SJSA1 (cell line): Measurements from ENCODE around the gene PCMTD2. TPM values are rescaled to one million over a fixed set of nuclear protein-coding genes. Genes with fewer than 3 reads are reported as not detected.

ENCODE experiments used
- DNase-seq, 2 experiments: peaks; one replicate each; pipeline ENCODE4 v3.0.0-alpha.2; 2015 to 2020; ENCODE audit warnings: low spot score in 2 of 2, low read depth in 1 of 2
- H3K27ac ChIP-seq: fragments of 250-450 bp; sonication (Bioruptor Pico); 2 replicates; pipeline ENCODE4 v1.5.1; 2020; ENCODE audit warnings: mild to moderate bottlenecking, moderate library complexity
- H3K27me3 ChIP-seq: fragments of 250-450 bp; sonication (Bioruptor Pico); replicated peaks from 2 replicates; pipeline ENCODE4 v1.5.1; 2020; ENCODE audit warnings: mild to moderate bottlenecking, moderate library complexity
- H3K36me3 ChIP-seq: fragments of 250-450 bp; sonication (Bioruptor Pico); 2 replicates; pipeline ENCODE4 v1.5.1; 2020; ENCODE audit warnings: mild to moderate bottlenecking
- H3K4me1 ChIP-seq: fragments of 250-450 bp; sonication (Bioruptor Pico); replicated peaks from 2 replicates; pipeline ENCODE4 v1.6.1; 2021; ENCODE audit warnings: mild to moderate bottlenecking
- H3K4me3 ChIP-seq: fragments of 250-450 bp; sonication (Bioruptor Pico); 2 replicates; pipeline ENCODE4 v1.5.1; 2020; ENCODE audit warnings: mild to moderate bottlenecking
- H3K9me3 ChIP-seq: fragments of 250-450 bp; sonication (Bioruptor Pico); replicated peaks from 2 replicates; pipeline ENCODE4 v1.5.1; 2020; ENCODE audit warnings: mild to moderate bottlenecking
- total RNA-seq: library from RNA; depleted of rRNA; stranded (reverse); fragments of >200 nt; shearing (Covaris generic); gene quantifications from 2 replicates; pipeline ENCODE4 v1.2.3, GENCODE V29; 2014; rRNA removed

PCMTD2 gene
- total RNA-seq, result 6.0 and 12.4 TPM in 2 replicates

- peak within 1 kb of the TSS; percentile 51 for H3K4me3 ChIP-seq
- peaks cover 12% of the 10 kb centered on the region for H3K4me1 ChIP-seq
- peaks cover 8% of the 10 kb centered on the region for H3K27me3 ChIP-seq
- H3K9me3 ChIP-seq, result no peaks in the 10 kb centered on the region
- peak; percentile 79 to 89 for DNase-seq
- H3K27ac ChIP-seq, result peak within 1 kb of the TSS; percentile 2; the same call in 1 of the 2 replicates
- no peaks in the 10 kb centered on the region for H3K36me3 ChIP-seq
These were observed at the start of gene PCMTD2 for GRCh38 chr20:64255361-64256281. Gene PCMTD2, plus strand, starts transcription at chr20:64255748. Its CDS starts 4,218 bp downstream, at chr20:64259966.

GRCh38 chr20:64206614-64207013 lies 48.9 kb upstream of the PCMTD2 start:
- Histone ChIP-seq H3K27me3 (peaks cover 45% of the 10 kb centered on the region), H3K27ac (no peak overlapping the region), H3K36me3 (no peaks in the 10 kb centered on the region), H3K9me3 (no peaks in the 10 kb centered on the region), H3K4me3 (no peak overlapping the region), H3K4me1 (no peaks in the 10 kb centered on the region)
- DNase-seq, result no peak

DNA sequence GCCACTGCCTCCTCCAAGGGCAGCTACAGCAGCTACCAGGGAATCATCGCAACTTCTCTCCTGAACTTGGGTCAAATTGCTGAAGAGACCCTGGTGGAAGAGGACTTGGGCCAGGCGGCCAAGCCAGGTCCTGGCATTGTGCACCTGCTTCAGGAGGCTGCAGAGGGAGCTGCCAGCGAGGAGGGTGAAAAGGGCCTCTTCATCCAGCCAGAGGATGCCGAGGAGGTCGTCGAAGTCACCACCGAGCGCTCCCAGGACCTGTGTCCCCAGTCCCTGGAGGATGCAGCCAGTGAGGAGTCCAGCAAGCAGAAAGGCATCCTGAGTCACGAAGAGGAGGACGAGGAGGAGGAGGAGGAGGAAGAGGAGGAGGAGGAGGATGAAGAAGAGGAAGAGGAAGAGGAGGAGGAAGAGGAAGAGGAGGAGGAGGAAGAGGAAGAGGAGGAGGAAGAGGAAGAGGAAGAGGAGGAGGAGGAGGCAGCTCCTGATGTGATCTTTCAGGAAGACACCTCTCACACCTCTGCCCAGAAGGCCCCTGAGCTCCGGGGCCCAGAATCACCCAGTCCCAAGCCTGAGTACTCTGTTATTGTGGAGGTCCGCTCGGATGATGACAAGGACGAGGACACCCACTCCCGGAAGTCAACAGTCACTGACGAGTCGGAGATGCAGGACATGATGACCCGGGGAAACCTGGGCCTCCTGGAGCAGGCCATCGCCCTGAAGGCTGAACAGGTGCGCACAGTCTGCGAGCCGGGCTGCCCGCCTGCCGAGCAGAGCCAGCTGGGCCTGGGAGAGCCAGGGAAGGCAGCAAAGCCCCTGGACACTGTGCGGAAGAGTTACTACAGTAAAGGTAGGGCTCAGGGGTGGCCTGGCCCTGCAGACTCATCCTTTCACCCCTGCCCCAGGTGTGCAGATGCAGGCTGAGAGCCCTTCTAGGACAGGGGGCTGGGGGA lies 47.6 kb upstream of the PCMTD2 start:
- H3K27ac ChIP-seq, result no peak overlapping the region
- H3K27me3 ChIP-seq, result peaks cover 47% of the 10 kb centered on the region
- H3K9me3 ChIP-seq, result no peaks in the 10 kb centered on the region
- DNase-seq, result no peak
- H3K4me3 ChIP-seq, result no peak overlapping the region
- H3K36me3 ChIP-seq, result no peaks in the 10 kb centered on the region
- H3K4me1 ChIP-seq, result no peaks in the 10 kb centered on the region

GRCh38 chr20:64209148-64209547 lies 46.4 kb upstream of the PCMTD2 start:
- H3K4me3 ChIP-seq, result no peak overlapping the region
- DNase-seq, result no peak
- no peaks in the 10 kb centered on the region for H3K36me3 ChIP-seq
- no peak overlapping the region for H3K27ac ChIP-seq
- H3K27me3 ChIP-seq, result peaks cover 56% of the 10 kb centered on the region
- H3K9me3 ChIP-seq, result no peaks in the 10 kb centered on the region
- no peaks in the 10 kb centered on the region for H3K4me1 ChIP-seq

DNA sequence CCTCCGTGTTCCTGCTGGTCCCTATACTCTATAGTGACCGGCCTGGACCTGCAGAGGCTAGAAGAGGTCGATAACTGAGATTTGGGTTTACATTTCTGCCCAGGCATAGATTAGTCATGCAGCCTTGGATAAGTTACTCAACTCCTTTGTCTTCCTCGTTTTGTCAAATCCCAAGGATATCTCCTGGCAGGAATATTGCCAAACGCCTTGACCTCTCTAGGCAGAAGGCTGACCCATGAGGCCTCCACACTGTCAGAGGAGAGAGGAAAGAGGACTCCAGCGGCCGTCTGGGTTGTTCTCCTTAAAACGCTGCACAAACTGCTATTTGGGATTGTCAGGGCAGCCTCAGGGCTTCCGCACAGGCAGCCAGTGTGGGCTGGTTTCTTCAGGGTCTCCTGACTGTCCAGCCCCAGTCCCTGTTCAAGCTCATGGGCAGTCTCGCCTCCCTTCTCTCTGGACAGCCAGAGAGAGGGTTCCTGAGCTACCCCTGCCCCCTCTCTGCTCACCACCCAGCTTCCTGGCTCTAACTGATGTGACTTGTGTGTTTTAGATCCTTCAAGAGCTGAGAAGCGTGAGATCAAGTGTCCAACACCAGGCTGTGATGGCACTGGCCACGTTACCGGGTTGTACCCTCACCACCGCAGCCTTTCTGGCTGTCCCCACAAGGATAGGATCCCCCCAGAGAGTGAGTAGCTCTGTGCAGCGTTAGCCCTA lies 44.7 kb upstream of the PCMTD2 start:
- H3K36me3 ChIP-seq, result no peaks in the 10 kb centered on the region
- no peaks in the 10 kb centered on the region for H3K9me3 ChIP-seq
- H3K4me3 ChIP-seq, result no peak overlapping the region
- DNase-seq, result no peak
- no peak overlapping the region for H3K27ac ChIP-seq
- peaks cover 68% of the 10 kb centered on the region for H3K27me3 ChIP-seq
- no peaks in the 10 kb centered on the region for H3K4me1 ChIP-seq

DNA sequence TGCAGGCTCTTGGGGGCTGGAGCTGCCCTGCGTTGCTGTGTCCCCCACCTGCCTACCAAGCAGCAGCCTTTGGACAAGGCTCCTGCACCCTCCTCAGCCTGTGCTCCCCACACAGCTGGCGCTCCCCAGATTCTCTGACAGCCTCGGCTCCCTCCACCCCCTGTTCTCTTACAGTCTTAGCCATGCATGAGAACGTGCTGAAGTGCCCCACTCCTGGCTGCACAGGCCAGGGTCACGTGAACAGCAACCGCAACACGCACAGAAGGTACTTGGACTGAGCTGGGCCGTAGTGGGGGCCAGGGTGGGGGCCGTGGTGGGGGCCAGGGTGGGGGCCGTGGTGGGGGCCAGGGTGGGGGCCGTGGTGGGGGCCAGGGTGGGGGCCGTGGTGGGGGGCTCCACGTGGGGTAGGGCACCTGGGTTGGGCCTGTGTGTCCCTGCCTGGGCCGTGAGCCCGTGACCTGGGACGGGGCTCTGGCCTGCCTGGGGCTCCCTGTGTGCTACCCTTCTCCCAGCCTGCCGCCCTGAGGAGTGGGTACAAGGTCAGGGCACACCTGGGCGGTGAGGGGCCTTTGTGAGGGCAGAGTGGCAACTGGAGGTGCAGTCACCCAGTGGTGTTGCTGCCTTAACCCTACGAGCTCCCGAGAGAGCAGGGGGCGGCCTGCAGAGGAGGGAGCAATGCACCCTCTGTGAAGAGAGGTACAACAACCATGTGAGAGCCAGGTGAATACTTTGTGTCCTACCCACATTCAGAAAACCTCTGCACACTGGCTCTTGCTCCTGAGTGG lies 43.5 kb upstream of the PCMTD2 start:
- Histone ChIP-seq H3K4me3 (no peak overlapping the region), H3K9me3 (no peaks in the 10 kb centered on the region)

GRCh38 chr20:64212755-64213154 lies 42.8 kb upstream of the PCMTD2 start:
- DNase-seq, result no peak
- H3K27ac ChIP-seq, result no peak overlapping the region
- H3K9me3 ChIP-seq, result no peaks in the 10 kb centered on the region
- no peaks in the 10 kb centered on the region for H3K36me3 ChIP-seq
- H3K4me1 ChIP-seq, result no peaks in the 10 kb centered on the region
- H3K4me3 ChIP-seq, result no peak overlapping the region
- peaks cover 64% of the 10 kb centered on the region for H3K27me3 ChIP-seq

More for the DNA sequence above, 43.5 kb upstream of the PCMTD2 start:
- Histone ChIP-seq H3K27ac (no peak overlapping the region), H3K36me3 (no peaks in the 10 kb centered on the region), H3K4me1 (no peaks in the 10 kb centered on the region), H3K27me3 (peaks cover 68% of the 10 kb centered on the region)
- DNase-seq, result no peak

- H3K4me3 ChIP-seq, result no peak overlapping the region
- H3K9me3 ChIP-seq, result no peaks in the 10 kb centered on the region
- H3K36me3 ChIP-seq, result no peaks in the 10 kb centered on the region
- H3K4me1 ChIP-seq, result no peaks in the 10 kb centered on the region
- H3K27me3 ChIP-seq, result peaks cover 73% of the 10 kb centered on the region
- DNase-seq, result no peak
- no peak overlapping the region for H3K27ac ChIP-seq
These were observed 41.4 kb upstream of the PCMTD2 start for GRCh38 chr20:64214113-64214512.

DNA sequence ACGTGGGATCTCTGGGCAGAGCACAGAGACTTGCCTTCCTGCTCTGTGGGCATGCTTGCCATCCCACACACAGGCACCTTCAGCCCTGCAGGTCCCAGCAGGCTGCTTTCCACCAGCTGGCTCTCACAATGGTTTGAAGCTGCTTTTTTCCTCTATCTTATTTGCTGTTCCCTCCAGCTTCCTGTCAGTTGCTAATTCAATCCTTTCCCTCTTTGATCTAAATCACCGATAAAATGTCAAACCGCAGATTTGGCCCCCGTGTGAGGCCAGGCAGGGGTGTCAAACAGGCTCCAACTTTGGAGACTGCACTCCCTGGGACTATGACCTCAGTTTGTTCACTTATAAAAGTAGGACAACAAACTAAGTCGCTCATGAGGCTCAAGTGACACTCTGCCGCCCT lies 40.6 kb upstream of the PCMTD2 start:
- Histone ChIP-seq H3K9me3 (no peaks in the 10 kb centered on the region), H3K4me3 (no peak overlapping the region), H3K27ac (no peak overlapping the region), H3K27me3 (peaks cover 72% of the 10 kb centered on the region), H3K36me3 (no peaks in the 10 kb centered on the region), H3K4me1 (no peaks in the 10 kb centered on the region)
- DNase-seq, result no peak

DNA sequence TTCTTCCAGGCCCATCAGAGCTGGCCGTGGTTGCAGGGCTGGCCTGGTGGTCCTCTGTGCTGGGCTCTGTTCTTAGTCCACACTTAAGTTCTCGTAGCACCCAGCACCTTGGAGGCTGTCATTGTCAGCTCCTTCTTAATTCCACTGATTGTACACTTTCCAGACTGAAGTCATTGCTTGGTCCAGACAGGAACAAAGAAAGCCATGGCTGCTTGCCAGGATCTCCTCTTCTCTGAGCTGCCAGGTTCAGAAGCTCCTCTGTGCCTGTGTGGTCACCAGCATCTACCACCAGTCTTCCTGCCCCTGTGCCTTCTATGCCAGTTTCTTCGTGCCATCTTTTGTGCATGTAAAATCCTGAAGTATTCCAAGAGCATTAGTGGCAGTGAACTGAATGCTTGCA lies 39.5 kb upstream of the PCMTD2 start:
- Histone ChIP-seq H3K4me3 (no peak overlapping the region), H3K4me1 (no peaks in the 10 kb centered on the region), H3K9me3 (no peaks in the 10 kb centered on the region), H3K27ac (no peak overlapping the region), H3K27me3 (peaks cover 62% of the 10 kb centered on the region), H3K36me3 (no peaks in the 10 kb centered on the region)
- no peak for DNase-seq

GRCh38 chr20:64216910-64217309 lies 38.6 kb upstream of the PCMTD2 start:
- Histone ChIP-seq H3K27me3 (peaks cover 55% of the 10 kb centered on the region), H3K36me3 (no peaks in the 10 kb centered on the region), H3K9me3 (no peaks in the 10 kb centered on the region), H3K4me1 (no peaks in the 10 kb centered on the region), H3K4me3 (no peak overlapping the region), H3K27ac (no peak overlapping the region)
- no peak for DNase-seq

- H3K27me3 ChIP-seq, result peaks cover 53% of the 10 kb centered on the region
- no peak overlapping the region for H3K4me3 ChIP-seq
- H3K27ac ChIP-seq, result no peak overlapping the region
- no peak for DNase-seq
- H3K4me1 ChIP-seq, result no peaks in the 10 kb centered on the region
- no peaks in the 10 kb centered on the region for H3K9me3 ChIP-seq
- no peaks in the 10 kb centered on the region for H3K36me3 ChIP-seq
These were observed 37.9 kb upstream of the PCMTD2 start for GRCh38 chr20:64217539-64218221.
